LNCaP clone FGC (cell line): Measurements from ENCODE around the gene LYZL2.
"Not testable (repeated sequence)": the region's sequence is repeated elsewhere in the genome, so short reads cannot be mapped to it uniquely, and the experiment has no call there.

Experiments
- DNase-seq: peaks from one replicate; pipeline ENCODE4 v3.0.0-alpha.2; 2011; ENCODE audit warnings: low read depth
- H3K4me3 ChIP-seq: 2 replicates; pipeline ENCODE4 v1.5.1; 2011; ENCODE audit warnings: mild to moderate bottlenecking, low read depth, low read length, control low read depth
- TF ChIP-seq, protein P1 (sequence below): IDR thresholded peaks from 2 replicates; pipeline ENCODE4 v1.5.1; 2012; ENCODE audit warnings: mild to moderate bottlenecking; ENCODE audit not compliant: control insufficient read depth, insufficient read depth; ENCODE audit errors: extremely low read depth

The LYZL2 gene

DNA sequence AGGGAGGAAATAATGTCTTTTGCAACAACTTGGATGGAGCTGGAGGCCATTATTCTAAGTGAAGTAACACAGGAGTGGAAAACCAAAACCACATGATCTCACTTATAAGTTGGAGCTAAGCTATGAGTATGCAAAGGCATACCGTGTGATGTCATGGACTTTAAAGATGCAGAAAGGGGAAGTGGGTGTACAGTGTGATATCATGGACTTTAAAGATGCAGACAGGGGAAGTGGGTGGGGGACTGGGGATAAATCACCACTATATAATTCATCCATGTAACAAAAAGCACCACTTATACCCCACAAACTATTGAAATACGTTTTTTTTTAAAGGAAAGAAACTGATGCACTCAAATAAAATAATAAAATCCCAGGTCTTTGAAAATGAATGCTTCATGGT lies 29.5 kb downstream of the LYZL2 start:
- DNase-seq = no peak
- TF ChIP-seq, protein P1, sequence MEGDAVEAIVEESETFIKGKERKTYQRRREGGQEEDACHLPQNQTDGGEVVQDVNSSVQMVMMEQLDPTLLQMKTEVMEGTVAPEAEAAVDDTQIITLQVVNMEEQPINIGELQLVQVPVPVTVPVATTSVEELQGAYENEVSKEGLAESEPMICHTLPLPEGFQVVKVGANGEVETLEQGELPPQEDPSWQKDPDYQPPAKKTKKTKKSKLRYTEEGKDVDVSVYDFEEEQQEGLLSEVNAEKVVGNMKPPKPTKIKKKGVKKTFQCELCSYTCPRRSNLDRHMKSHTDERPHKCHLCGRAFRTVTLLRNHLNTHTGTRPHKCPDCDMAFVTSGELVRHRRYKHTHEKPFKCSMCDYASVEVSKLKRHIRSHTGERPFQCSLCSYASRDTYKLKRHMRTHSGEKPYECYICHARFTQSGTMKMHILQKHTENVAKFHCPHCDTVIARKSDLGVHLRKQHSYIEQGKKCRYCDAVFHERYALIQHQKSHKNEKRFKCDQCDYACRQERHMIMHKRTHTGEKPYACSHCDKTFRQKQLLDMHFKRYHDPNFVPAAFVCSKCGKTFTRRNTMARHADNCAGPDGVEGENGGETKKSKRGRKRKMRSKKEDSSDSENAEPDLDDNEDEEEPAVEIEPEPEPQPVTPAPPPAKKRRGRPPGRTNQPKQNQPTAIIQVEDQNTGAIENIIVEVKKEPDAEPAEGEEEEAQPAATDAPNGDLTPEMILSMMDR = no peak
- no peak overlapping the region for H3K4me3 ChIP-seq

- no peak for DNase-seq
- no peak overlapping the region for H3K4me3 ChIP-seq
- TF ChIP-seq, protein P1 = no peak
Observed at GRCh38 chr10:30598105-30598776, 31.3 kb downstream of the LYZL2 start.

DNA sequence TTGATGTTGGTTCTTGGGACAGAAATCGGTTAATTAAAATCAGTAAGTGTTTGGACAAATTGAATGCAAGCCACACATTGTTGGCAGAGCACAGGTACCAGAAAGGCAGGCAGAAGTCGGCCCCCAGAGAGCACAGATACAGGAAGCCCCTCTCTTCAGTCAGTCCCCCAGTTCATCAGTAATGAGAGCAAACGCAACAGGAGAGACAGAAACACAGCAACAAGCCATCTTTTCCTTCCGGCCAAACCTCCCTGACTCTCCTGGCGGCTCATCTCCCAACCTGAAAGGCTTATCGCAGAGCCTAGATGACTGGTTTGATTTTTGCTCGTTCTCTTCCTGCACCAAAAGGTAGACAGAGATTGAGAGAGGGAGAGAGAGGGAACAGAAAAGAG lies 32.1 kb downstream of the LYZL2 start:
- not testable (repeated sequence) for H3K4me3 ChIP-seq

DNA sequence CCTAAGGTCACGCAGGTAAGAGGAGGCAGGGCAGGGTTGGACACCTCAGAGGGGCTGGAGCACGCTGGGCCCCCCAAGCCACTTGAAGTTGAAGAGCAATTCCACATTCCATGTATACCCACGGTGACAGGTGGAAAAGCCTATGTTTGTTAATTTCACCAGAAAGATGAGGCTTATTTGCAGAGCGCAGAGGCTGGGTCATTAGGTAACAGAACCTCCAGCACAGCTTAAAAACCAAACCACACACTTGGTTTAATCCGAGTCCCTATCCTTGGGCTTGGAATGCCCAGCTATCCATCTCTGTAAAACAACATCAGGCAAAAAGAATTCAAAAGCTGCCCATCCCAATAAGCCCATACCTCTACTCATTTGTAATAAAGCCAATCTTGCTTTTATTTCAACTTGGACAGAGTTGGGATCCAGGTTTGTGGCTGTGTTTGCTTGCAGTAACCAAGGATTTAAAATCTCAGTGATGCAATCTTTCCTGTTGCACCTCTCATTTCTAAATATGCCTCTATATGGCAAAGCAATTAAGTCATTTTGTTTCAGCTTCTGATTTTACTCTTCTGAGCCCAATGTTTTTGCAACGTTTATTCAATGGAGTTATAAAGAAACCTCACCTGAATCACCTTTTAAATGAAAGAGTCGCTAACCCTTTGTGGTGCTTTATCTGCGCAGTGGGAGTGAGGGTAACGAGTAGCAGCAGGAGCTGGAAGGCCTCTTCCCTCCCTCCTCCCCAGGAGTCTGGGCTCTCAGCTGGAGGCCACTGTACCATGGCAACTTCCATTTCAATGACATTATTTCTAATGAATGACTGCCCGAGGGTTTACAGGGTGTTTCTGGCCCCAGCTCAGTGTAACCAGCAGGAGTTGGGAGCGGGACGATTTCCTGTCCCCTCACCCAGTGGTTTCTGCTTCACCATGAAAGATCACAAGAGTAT lies 32.8 kb downstream of the LYZL2 start:
- not testable (repeated sequence) for H3K4me3 ChIP-seq, DNase-seq

More for the DNA sequence above, 32.1 kb downstream of the LYZL2 start:
- DNase-seq = not testable (repeated sequence)

GRCh38 chr10:30596013-30596412 lies 33.5 kb downstream of the LYZL2 start:
- H3K4me3 ChIP-seq = no peak overlapping the region
- DNase-seq = no peak

GRCh38 chr10:30594077-30594476 lies 35.5 kb downstream of the LYZL2 start:
- H3K4me3 ChIP-seq = no peak overlapping the region
- DNase-seq = no peak
- TF ChIP-seq, protein P1 = no peak

More at GRCh38 chr10:30596013-30596412, 33.5 kb downstream of the LYZL2 start:
- TF ChIP-seq, protein P1 = no peak

- not testable (repeated sequence) for H3K4me3 ChIP-seq, DNase-seq
Observed at GRCh38 chr10:30592770-30593169, 36.8 kb downstream of the LYZL2 start.

GRCh38 chr10:30591249-30591670 lies 38.3 kb downstream of the LYZL2 start:
- TF ChIP-seq, protein P1 = peak; percentile 63
- no peak for DNase-seq
- H3K4me3 ChIP-seq = no peak overlapping the region
